A549 treated with GW870086 at 1 μM for 4 hours (cell line): ENCODE data around the gene TMPRSS5. TPM values are rescaled to one million over a fixed set of nuclear protein-coding genes. Genes with fewer than 3 reads are reported as not detected.

Experiments used
- total RNA-seq: library from RNA; stranded (reverse); fragments of 200-300 nt; extraction: Qiagen RNA extraction; gene quantifications from 5 replicates; pipeline ENCODE4 v1.2.3, GENCODE V29; 2022; ENCODE audit warnings: low read depth

The TMPRSS5 gene
- total RNA-seq: 0.09 to 0.25 TPM (median 0.12 TPM) in 5 replicates

DNA sequence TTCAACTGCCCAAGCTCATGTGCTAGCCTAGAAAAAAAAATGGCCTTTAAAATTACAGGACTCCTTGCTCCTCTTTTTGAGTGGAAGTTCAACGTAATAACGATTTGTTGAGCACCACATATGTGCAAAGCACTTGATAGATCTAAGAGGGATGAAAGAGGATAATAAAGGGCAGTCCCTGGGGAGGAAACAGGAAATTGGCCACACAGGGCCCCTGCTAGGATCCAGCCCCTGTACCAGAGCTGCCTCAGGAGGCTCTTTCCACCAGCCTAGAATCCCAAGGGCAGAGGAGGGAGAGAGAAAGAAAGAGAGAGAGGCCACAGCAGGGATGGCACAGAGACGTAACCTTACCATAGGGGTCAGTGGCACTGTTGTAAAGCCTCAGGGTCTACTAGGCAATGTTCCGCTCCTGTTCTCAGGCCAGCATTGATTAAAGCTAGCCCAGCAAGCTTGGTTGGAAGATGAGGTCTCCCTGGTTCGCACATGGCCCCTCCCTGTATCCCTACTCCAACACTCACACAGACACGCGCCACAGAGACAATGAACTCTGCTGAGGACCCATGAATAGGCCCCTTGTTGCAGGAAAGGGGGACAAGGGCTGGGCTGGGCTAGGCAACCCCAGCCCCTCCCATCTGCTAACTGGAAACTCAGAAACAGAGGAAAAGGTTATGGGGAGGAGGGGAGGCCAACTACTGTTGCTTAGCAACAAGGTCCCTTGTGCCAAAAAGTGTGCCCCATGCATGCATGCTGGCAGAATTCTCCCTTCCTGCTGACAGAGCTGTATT is at the start of gene TMPRSS5:
TSS of gene TMPRSS5 (minus strand) at position 438 of the 785 bp plus-strand sequence. CDS start at position 354, 84 bp downstream.

Other genes with a start within 250 kb of the TMPRSS5 start
- gene DRD2, start 230.9 kb downstream of the TMPRSS5 start, total RNA-seq: not detected in 5 replicates
- gene ZW10, start 67.4 kb upstream of the TMPRSS5 start, total RNA-seq: 10.9 to 14.1 TPM (median 13.1 TPM) in 5 replicates
- gene CLDN25, start 73.5 kb upstream of the TMPRSS5 start, total RNA-seq: not detected in 5 replicates
- gene USP28, start 169.3 kb upstream of the TMPRSS5 start, total RNA-seq: 11.0 to 16.3 TPM (median 15.6 TPM) in 5 replicates
- not detected in 5 replicates for gene HTR3B, start 198.5 kb upstream of the TMPRSS5 start, total RNA-seq